ENCODE data around the gene PPFIA1.

PPFIA1 gene

DNA sequence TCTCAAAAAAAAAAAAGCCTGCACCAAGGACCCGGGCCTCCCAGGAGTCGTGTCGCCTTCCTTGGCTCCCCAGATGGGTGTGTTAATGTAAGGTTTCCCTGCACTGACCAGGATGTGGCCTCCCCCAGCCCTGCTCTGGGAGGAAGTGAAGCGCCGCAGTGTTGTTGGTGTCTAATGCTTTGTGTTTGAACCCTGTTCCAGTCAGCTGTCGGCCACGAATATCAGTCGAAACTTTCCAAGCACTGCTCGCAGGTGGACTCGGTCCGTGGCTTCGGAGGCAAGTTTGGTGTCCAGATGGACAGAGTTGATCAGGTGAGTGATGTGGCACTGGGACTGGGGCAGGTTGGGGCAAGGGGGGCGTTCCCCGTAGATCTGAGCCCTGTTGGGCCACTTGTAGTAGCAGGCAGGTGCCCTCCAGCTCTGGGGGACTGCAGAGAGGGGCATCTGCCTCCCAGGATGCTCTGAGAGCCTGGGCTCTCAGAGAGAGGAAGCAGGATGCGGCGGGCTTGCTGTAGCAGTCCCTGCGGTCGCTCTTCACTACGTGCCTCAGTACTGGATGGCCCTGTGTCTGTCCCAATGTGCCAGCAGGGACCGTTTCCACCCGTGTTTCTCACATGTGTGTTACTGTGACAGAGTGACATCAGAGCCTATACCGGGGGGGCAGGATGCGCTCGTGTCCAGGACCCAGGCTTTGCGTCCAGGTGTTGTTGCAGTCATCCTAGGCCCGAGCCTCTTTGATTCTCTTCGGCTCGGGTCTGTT lies 144.0 kb downstream of the PPFIA1 start:
- no peak for DNase-seq (ENCODE audit: low spot score)

DNA sequence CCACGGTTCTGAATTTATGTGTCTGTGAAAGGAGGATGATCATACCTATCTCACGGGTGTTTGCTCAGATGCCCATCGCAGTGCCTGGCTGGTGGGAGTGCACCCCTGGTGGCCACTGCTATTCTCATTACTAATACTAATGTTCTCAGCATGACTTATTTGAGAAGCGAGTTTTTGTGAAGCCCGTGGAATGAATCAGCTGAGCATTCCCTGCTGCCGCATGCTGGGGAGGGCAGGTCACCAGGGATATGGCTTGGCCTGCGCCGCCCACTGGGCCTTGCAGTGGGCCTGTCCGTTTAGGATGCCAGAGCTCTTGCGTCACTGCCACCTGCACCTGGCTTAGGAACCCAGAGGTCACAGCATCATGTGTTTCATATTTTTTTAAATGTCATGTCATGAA lies 144.7 kb downstream of the PPFIA1 start:
- DNase-seq (ENCODE audit: low spot score), result no peak

DNA sequence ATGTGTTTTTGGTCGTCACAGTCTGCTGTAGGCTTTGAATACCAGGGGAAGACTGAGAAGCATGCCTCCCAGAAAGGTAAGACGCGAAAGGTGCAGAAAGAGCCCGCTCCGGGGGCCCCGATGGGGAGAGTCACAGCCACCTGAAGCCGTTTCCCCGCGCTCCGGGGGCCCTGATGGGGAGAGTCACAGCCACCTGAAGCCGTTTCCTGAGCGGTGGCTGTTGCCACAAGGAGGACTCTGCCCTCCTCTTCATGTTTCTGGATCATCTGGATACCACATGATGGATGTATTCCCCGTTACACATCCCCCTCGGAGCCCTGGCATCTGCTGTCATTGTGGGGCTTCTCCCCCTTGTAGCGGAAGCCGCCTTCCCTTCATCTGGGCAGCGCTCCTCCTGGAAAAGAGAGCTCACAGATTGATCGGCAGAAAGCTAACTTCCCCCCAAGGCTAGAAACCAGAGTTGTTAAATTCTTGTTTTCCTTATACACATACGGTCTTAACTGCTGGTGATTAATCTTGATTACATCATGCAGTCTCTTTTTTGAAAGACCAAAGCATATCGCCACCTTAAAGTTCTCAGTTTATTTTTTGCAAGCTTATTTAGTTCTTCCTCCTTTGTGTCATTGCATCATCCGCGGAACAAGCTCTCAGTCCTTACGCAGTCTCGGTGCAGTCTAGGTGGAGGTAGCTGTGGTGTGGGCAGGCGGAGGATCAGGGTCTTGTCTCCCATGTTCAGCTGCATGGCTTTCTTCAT lies 145.3 kb downstream of the PPFIA1 start:
- no peak for DNase-seq (ENCODE audit: low spot score)

DNA sequence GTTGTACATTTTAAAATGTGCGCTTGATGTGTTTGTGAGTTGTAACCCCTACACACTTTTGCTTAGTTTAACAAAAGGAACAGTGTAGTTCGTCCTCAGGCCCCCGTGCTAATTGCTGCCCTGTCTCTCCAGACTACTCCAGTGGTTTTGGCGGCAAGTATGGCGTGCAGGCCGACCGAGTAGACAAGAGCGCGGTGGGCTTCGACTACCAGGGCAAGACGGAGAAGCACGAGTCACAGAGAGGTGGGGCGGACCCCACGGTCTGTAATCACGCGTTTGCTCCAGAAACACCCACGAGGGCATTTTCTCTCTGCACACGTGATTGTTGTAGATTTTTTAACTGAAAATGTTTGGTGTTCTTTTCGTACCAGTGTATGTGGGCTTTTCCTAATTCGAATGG lies 146.4 kb downstream of the PPFIA1 start:
- DNase-seq (ENCODE audit: low spot score), result no peak

DNA sequence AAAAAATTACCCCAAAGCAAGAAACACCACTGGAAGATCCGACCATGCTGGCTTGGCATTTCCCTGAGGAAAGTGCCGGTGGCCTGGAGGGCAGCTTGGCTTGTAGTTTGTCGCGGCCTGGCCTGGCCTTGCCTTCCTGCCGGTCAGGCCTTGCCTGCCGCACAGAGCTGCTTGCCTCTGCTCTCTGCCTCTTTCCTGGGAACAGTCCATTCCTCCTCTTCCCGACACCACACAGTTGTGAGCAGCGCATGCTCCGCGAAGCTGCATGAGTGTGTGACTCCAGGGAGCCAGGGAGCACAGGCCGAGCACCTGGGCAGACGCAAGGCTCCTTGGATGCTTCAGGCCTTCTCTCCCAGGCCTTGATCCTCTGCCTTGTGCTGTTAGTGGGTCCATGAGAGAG lies 147.6 kb downstream of the PPFIA1 start:
- no peak for DNase-seq (ENCODE audit: low spot score)

DNA sequence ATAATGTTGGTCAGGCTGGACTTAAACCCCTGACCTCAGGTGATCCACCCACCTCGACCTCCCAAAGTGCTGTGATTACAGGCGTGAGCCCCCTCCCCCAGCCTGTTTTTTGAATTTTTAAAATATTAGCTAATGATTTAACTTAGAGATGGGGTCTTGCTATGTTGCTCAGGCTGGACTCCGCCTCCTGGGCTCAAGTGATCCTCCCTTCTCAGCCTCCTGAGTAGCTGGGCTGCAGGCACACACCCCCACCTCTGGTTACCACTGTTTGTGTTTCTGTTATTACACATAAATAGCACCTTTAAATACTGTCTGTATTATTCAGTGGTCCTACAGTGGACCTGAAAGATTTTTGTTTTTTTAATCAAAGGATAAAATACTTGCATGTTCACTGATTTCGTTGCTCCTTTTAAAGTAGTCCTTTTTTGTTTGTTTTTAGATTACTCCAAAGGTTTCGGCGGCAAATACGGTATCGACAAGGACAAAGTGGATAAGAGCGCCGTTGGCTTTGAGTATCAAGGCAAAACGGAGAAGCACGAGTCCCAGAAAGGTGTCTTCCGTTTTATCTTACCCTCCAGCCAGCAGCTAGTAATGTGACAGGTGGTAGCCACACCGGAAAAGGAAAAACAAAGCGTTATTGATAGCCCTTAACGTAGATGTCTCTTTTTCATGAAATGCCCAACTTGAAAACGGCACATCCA lies 149.0 kb downstream of the PPFIA1 start:
- no peak for DNase-seq (ENCODE audit: low spot score)

DNA sequence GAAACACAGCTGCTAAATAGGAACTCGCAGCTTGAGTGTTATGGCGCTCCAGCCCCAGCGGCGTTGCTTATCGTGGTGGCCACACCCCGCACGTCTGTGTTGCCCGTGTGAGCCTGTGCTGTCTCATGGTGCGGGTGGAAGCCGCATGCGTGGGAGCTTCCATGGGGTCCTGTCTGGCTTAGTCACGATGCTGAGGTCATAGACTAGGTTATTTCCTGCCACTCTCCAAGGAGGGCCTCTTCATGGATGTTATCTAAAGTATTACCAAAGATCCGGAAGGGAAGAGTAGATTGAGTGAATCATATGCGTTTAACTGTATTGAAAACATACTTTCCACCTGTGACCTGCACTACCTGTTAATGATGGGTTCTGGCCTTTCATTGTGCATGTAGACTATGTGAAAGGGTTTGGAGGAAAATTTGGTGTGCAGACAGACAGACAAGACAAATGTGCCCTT lies 149.5 kb downstream of the PPFIA1 start:
- no peak for DNase-seq (ENCODE audit: low spot score)

DNA sequence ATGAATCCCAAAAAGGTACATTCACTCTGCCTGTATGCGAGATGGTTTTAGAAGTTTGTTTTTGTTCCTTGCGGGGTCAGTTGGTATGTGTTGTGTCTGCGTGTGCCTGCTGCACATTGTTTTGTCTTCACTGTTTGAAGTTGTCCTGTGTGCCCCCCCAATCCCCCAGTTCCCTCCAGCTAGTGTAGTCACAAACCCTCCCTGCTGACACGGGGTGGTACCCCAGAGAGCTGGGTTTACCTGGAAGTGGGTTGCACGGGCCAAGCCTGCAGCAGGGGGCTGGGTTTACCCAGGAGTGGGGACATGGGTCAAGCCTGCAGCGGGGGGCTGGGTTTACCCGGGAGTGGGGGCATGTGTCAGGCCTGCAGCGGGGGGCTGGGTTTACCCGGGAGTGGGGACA lies 150.0 kb downstream of the PPFIA1 start:
- no peak for DNase-seq (ENCODE audit: low spot score)

DNA sequence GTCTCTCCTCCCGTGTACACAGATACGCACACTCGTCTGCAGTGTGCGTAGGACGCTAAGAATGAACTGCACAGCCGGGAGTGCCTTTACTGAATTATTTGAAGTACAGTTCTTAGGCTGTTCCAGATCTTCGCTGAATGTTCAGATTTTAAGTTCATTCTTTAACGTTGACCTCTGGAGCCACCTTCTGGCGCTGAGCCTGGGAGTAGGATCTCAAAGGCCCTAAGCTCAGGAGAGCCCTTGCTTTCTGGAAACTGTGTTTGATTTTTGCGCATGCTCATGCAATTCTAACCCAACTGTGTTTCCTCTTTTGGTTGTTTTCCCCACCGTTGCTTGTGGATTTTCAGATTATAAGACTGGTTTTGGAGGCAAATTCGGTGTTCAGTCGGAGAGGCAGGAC lies 150.6 kb downstream of the PPFIA1 start:
- no peak for DNase-seq (ENCODE audit: low spot score)

DNA sequence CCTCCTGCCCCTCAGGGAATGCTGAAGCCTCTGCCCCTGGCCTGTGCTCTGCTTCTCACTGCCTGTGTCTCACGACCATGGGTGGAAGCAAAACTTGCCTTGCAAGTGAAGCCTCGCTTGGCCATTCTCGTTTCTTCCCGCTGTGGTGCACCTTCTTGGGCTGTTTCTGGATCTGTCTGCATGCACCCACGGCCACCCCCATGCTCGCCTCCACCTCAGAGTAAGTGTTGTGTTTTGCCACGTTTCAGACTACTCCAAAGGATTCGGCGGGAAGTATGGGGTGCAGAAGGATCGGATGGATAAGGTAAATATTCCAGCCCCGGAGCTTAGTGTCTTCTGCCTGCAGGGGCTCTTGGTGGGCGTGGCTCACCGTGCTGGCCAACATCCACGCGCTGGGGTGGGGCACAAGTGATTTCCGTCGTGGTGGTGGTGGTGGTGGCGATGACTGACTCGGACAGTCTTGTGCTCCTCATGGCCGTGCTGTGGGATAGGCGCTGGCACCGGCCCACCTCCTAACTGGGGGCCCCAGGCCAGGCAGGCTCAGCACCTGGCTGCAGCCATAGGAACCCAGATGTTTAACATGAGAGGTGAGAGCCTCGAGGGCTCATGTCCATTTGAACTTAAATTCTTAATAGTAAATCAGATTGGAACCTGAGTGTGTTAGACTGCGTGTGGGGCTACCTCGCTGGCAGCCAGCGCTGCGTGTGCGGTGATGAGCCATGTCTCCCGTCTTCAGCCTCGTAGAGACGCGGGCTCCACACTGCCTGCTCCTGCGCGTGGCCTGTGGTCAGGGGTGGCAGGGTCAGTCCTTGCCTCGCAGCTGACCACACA lies 152.4 kb downstream of the PPFIA1 start:
- DNase-seq (ENCODE audit: low spot score), result no peak

DNA sequence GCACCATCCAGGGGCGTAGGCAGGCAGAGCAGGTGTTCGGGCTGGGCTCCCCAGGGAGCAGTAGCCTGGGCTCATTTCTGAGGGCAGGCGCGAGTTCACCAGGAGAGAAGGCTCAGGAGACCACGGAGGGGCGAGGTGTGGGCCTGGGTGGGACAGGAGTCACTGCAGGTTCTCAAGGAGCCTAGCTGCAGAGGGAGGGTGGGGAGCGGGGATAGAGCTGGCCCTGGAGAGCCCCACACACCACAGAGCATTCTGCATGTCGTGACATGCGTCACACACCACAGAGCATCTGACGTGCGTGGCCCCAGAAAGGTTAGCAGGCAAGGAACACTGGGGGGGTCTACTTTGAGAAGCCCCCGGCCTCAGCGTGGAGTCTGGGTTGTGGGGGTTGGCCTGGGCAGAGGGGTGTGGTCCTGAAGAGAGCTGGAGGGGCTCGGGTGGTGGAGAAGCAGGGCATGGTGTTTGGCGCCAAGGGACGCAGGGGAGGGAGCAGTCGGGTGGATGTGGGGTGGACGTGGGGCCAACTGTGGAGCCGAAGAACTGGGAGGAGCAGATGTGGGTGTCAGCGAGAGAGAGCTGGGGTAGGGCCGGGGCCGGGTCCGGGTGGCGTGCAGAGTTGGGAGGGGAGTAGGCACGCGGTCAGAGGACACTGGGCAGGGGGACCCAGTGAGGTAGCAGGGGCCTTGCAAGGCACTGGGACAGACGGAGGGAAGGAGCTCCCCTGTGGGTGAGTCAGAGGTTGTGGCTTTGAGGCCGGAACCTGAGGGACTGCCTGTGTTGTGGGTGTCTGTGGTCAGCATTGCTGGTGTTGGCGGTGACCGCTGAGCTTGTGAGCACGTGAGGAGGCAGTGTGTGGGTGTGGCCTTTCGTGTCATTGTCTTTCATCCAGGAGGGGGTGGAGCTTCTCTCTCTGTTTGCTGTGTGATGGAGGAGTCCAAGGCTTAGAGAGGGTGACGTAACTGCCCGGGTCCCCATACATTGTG lies 153.3 kb downstream of the PPFIA1 start:
- no peak for DNase-seq (ENCODE audit: low spot score)

DNA sequence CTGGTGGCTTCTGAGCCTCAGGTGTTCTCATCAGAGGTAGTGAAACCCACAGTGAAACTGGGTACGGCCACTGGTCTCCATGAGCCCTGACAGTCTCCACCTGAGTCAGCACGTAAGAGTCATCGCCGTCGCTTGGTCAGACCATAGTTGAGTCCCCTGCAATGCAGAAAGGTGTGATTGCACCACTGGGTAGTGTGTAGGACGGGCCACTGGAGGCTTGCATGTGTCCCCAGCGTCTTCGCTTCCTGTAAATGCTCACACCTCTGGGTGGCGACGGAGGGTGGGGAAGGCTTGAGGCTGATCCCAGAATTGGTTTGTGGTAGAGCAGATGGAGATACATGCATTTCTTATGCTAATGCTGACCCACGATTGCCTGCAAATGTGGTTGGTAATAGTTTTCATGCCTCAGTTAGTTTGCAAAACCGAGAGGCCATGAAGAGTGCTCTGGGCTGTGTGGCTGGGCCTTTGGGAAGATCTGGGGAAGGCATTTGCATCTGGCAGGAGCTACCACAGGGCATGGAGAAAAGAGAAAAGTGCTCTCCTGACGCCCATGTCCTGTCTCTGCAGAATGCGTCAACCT lies 154.4 kb downstream of the PPFIA1 start:
- DNase-seq (ENCODE audit: low spot score), result no peak

DNA sequence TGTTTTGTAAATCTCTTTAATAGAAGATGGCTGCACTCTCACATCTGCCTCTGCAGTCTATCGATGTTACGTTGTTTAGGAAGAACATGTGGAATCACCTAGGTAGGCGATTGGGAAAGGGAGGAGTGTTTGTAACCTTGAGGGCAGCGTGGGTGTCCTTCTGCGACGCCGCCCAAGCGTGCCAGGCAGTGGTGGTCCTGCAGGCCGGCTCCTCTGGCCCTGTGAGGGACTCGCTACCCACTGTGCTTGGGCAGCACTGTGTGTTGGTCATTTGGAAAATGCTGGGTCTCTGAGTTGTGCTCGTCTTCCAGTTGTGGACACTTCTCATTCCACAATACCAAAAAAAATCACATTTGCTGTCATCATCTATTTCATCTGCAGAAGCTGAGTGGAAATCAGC lies 156.9 kb downstream of the PPFIA1 start:
- DNase-seq (ENCODE audit: low spot score), result no peak

DNA sequence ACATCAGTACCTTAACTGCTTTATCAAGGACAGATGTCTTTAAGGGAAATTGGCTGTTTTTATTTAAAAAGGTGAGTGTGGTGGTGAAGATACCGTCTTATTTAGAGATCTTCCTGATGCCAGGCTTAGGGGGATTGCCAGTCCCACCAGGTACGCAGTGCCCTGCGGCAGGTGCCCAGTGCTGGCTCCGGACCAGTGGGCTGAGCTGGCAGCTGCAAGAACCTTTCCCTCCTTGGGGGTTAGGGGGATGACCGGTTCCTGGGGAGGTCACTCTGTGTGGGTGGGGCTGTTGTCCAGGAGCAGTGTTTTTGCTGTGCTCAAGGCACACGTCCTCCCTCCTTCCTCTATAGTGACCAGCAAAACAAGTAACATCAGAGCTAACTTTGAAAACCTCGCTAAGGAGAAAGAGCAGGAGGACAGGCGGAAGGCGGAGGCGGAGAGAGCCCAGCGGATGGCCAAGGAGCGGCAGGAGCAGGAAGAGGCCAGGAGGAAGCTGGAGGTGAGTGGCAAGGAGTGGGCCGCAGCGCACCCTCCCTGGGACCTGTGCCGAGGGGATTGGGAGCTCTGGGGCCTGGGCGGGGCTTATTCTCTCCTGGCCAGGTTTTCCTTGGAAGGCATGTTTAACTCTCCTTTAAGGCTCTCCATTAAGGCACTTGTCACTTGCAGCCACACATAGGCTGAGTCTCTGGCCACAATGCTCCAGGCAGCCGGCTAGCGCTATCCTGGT lies 158.4 kb downstream of the PPFIA1 start:
- no peak for DNase-seq (ENCODE audit: low spot score)

DNA sequence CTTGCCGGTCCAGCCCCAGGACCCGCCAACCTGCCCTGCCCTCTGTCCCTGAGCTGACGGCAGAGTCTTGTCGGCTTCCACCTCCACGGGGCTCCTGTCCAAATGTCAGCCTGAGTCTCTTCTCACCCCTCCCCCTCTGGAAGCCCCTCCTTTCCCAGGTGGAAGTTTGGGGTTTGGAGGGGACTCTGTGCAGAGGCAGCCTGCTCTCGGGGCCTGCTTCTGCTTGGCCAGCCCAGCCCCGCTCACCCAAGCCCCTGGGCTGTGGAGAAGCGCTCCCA lies 158.9 kb downstream of the PPFIA1 start:
- DNase-seq (ENCODE audit: low spot score), result no peak

DNA sequence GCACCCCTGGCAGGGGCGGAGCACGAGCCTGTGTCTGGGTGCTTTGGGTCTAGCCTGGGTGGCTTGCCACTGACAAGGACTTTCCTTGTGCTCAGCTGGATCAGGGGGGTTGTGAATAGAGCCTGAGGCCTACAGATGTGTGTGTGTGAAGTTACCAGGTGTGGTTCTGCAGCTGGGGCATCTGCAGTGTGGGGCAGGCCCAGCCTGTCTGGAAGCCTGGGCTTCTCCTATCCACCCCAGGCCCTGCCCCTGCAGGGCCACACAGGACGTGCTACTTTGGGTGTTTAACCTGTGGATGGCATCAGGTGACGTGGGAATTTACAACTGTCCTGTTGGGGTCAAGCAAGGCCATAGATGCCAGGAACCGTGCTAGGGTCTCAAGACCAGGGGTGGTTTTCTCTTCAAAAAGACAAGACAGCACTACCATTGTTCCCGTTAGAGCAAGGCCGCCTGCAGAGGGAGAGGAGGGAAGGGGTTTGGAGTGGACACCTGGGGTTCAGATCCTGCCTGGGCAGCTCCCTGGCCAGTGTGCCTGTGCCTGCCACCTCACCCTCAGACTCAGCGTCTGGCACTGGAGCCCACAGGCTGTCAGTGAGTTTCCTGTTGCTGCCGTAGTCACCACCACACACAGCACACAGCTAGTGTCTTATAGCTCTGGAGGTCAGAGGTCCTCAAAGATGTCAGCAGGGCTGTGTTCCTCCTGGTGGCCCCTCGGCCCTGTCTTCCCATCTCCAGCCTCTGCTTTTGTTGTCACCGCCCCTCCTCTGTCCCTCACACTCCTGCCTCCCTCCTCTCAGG lies 159.4 kb downstream of the PPFIA1 start:
- DNase-seq (ENCODE audit: low spot score), result no peak

DNA sequence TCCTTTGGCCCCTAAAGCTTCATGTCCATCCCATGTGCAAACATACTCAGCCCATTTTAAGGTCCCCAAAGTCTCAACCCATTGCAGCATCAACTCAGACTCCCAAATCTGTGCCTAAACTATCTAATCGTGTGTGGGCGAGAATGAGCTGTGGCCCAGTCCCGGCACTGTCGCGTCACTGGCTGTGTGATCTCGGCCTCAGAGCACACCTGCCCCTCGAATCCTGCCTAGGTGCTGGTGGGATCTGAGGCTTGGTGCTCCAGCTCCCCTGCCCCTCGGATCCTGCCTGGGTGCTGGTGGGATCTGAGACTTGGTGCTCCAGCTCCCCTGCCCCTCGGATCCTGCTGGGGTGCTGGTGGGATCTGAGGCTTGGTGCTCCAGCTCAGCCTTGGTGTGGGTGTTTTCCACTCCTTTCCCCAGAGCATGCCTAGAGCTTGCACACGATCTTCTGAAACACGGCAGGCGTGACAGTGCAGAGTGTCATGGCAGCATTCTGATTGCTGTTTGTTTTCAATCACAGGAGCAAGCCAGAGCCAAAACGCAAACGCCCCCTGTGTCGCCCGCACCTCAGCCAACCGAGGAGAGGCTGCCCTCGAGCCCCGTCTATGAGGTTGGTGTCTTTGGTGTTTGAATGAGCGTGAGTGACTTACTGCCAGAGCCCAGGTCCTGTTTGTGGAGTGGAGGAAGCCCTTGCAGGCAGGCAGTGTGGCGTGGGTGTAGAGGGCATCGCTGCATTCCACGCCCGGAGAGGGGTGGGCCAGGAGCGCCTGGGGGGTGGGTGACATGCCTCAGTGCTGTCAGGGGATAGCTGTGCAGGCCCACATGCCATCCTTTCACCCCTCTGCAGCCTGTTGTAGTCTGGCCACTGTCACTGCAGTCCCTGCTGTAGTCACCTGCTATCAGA lies 160.4 kb downstream of the PPFIA1 start:
- DNase-seq (ENCODE audit: low spot score), result no peak

DNA sequence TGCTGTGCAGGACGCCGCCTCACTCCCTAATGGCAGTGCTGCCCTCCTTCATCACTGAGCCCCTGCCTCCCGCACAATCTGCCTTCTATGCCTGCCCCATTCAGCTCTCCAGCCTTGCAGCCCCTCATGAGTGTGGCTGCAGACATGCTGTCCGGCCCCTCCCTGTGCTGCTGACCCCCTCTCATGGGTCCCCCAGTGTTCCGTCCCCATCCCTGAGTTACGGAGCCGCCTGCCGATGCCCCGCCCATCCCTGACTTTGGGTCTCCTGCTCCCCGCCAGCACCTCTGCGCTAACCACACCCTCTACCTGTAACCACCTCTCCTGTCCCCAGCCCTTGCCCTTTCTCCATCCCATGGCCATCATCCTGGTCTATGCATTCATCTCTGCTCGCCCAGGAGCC lies 161.1 kb downstream of the PPFIA1 start:
- no peak for DNase-seq (ENCODE audit: low spot score)

All from globus pallidus (tissue), 1 donor.